Kidney tubule cell (primary cell): ENCODE results near the gene EMC8.
A peak's percentile ranks its signal among the peaks of the same experiment; 100 is the strongest.

Experiments used
- DNase-seq: peaks from one replicate; pipeline ENCODE4 v3.0.0-alpha.2; 2018; ENCODE audit warnings: low spot score

The EMC8 gene

GRCh38 chr16:85754413-85754812 is 44.9 kb downstream of the EMC8 start:
- DNase-seq, result no peak

GRCh38 chr16:85753976-85754375 is 45.4 kb downstream of the EMC8 start:
- DNase-seq, result no peak

- DNase-seq, result no peak
Measured at GRCh38 chr16:85753559-85753958, 45.8 kb downstream of the EMC8 start.

GRCh38 chr16:85752511-85753420 is 46.6 kb downstream of the EMC8 start:
- DNase-seq, result peak; percentile 22

- DNase-seq, result no peak
Measured at GRCh38 chr16:85751698-85752501, 47.4 kb downstream of the EMC8 start.

- DNase-seq, result peak; percentile 59
Measured at GRCh38 chr16:85750827-85751697, 48.3 kb downstream of the EMC8 start, which contains the start of gene C16orf74. Gene C16orf74, minus strand, starts transcription at chr16:85751096. Its CDS starts 15,879 bp downstream, at chr16:85735217.

GRCh38 chr16:85750146-85750826 is 49.1 kb downstream of the EMC8 start:
- peak; percentile 44 for DNase-seq

- no peak for DNase-seq
Measured at GRCh38 chr16:85749771-85750145, 49.6 kb downstream of the EMC8 start.

GRCh38 chr16:85746460-85747215 is 52.7 kb downstream of the EMC8 start:
- DNase-seq, result peak; percentile 91

- DNase-seq, result no peak
Measured at GRCh38 chr16:85738923-85739715, 60.2 kb downstream of the EMC8 start.

GRCh38 chr16:85736921-85737320 is 62.4 kb downstream of the EMC8 start:
- no peak for DNase-seq

GRCh38 chr16:85735946-85736345 is 63.4 kb downstream of the EMC8 start:
- no peak for DNase-seq

- no peak for DNase-seq
Measured at GRCh38 chr16:85735225-85735635, 64.1 kb downstream of the EMC8 start.

GRCh38 chr16:85734311-85735017 is 64.9 kb downstream of the EMC8 start:
- DNase-seq, result no peak

- DNase-seq, result no peak
Measured at GRCh38 chr16:85733839-85734170, 65.5 kb downstream of the EMC8 start.

GRCh38 chr16:85733155-85733838 is 66.0 kb downstream of the EMC8 start:
- no peak for DNase-seq

- DNase-seq, result no peak
Measured at GRCh38 chr16:85731179-85731578, 68.2 kb downstream of the EMC8 start.

GRCh38 chr16:85730186-85730465 is 69.2 kb downstream of the EMC8 start:
- no peak for DNase-seq
